Measurements from ENCODE around the gene FRAS1.

- TF ChIP-seq EZH2 (IDR thresholded peaks at IDR 0.05), result no peak
- TF ChIP-seq POLR2AphosphoS5 (IDR thresholded peaks at IDR 0.05; ENCODE audit: borderline replicate concordance, low read depth, low read length), result no peak
These were observed 512.2 kb downstream of the FRAS1 start for GRCh38 chr4:78569306-78569821.
